Activated naive CD8-positive, alpha-beta T cell treated with anti-CD3 and anti-CD28 coated beads, Interleukin-2, amount 10 ng/mL, durations not matched to agents 7 days and 5 days (primary cell): ENCODE data around the gene S100A16. TPM values are rescaled to one million over a fixed set of nuclear protein-coding genes. Genes with fewer than 3 reads are reported as not detected.

Experiments used
- ATAC-seq: fragments of 150-1000 bp; cut with Tn5 transposase; one replicate; pipeline ENCODE4 v1.10.0; 2021; ENCODE audit warnings: low read depth, moderate library complexity
- POLR2A ChIA-PET: fragments of 350-600 bp; sonication (Branson Sonifier 250); formaldehyde crosslinking; loops from one replicate; lab custom pipeline; 2021; ENCODE audit warnings: antibody characterized with exemption; lab: Charles Lee
- DNase-seq: peaks from one replicate; pipeline ENCODE4 v3.0.0; 2021
- H3K27ac Mint-ChIP-seq: one replicate; pipeline ENCODE4 v1.8.0; 2022; ENCODE audit warnings: mild to moderate bottlenecking, mixed read lengths
- H3K27me3 Mint-ChIP-seq: one replicate; pipeline ENCODE4 v1.8.0; 2022; ENCODE audit warnings: mild to moderate bottlenecking, moderate library complexity, mixed read lengths
- H3K36me3 Mint-ChIP-seq: one replicate; pipeline ENCODE4 v1.8.0; 2021; ENCODE audit warnings: mild to moderate bottlenecking, mixed read lengths
- H3K4me1 Mint-ChIP-seq: one replicate; pipeline ENCODE4 v1.8.0; 2021; ENCODE audit warnings: mixed read lengths
- H3K4me3 Mint-ChIP-seq: one replicate; pipeline ENCODE4 v1.8.0; 2022; ENCODE audit warnings: mild to moderate bottlenecking, moderate library complexity, mixed read lengths
- H3K9me3 Mint-ChIP-seq: one replicate; pipeline ENCODE4 v1.8.0; 2021; ENCODE audit warnings: mixed read lengths
- total RNA-seq, 2 experiments: library from RNA; stranded (reverse); gene quantifications; one replicate each; pipeline ENCODE4 v1.2.3, GENCODE V29; 2021

The S100A16 gene
- total RNA-seq, 2 experiments from 2014 or later, result not detected

GRCh38 chr1:153624965-153625611 is 12.2 kb upstream of the S100A16 start:
- Mint-ChIP-seq H3K4me1 (peaks cover 4% of the 10 kb centered on the region), H3K27ac (no peak overlapping the region), H3K4me3 (no peak overlapping the region), H3K27me3 (no peaks in the 10 kb centered on the region), H3K36me3 (no peaks in the 10 kb centered on the region), H3K9me3 (no peaks in the 10 kb centered on the region)
- DNase-seq, result no peak
- no peak for ATAC-seq
- POLR2A ChIA-PET, result no interaction called here

DNA sequence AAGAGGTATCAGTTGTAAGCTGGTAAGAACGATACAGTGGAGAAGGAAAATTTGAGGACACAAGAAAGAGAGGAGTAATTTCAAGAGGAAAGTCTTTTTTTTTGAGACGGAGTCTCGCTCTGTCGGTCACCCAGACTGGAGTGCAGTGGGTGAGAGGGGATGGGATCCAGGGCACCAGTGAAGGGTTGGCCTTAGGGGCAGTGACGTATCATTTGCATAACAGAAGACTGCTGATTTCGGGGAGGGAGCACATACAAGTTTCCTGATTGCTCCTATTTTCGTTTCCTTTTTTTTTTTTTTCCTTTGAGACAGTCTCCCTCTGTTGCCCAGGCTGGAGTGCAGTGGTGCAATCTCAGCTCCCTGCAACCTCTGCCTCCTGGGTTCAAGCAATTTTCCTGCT is 10.2 kb upstream of the S100A16 start:
- POLR2A ChIA-PET, result no interaction called here
- Mint-ChIP-seq H3K4me3 (no peak overlapping the region), H3K27ac (no peak overlapping the region), H3K36me3 (no peaks in the 10 kb centered on the region), H3K9me3 (no peaks in the 10 kb centered on the region), H3K27me3 (no peaks in the 10 kb centered on the region), H3K4me1 (peaks cover 4% of the 10 kb centered on the region)
- no peak for DNase-seq
- ATAC-seq, result no peak

- POLR2A ChIA-PET, result interaction anchor here (1.4 kb wide), 1 partner anchor 15 kb away, joined by 3 read pairs; the partner anchor contains the start of gene CHTOP
- no peaks in the 10 kb centered on the region for H3K27me3 Mint-ChIP-seq
These were observed 6.2 kb upstream of the S100A16 start for GRCh38 chr1:153619171-153619570.

GRCh38 chr1:153617663-153618062 is 4.7 kb upstream of the S100A16 start:
- no peak for ATAC-seq

More at GRCh38 chr1:153619171-153619570, 6.2 kb upstream of the S100A16 start:
- no peak for ATAC-seq
- H3K36me3 Mint-ChIP-seq, result no peaks in the 10 kb centered on the region
- no peaks in the 10 kb centered on the region for H3K4me1 Mint-ChIP-seq
- no peaks in the 10 kb centered on the region for H3K9me3 Mint-ChIP-seq
- no peak for DNase-seq
- no peak overlapping the region for H3K27ac Mint-ChIP-seq
- H3K4me3 Mint-ChIP-seq, result no peak overlapping the region

DNA sequence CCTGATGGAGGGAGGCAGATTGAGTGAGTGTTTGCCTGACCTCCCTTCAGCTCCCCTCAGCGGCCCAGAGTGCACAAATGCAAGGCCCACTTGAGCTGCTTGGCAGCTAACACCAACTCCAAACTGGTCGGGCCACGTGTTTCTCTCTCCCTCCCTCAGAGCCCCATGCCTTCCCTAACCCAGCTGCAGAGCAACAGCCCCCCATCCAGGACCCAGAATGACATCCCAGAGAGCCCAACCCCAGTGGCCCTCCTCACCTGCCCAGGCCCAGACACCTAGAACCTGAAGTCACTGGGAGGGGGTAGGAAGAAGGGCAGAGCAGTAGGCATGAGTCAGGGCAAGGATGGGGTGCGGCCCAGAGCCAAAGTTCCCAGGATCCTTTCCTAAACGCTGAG is 4.0 kb upstream of the S100A16 start:
- POLR2A ChIA-PET, result no interaction called here
- no peak for DNase-seq
- Mint-ChIP-seq H3K9me3 (no peaks in the 10 kb centered on the region), H3K36me3 (no peaks in the 10 kb centered on the region), H3K4me1 (no peaks in the 10 kb centered on the region), H3K27me3 (peaks cover 2% of the 10 kb centered on the region), H3K27ac (no peak overlapping the region), H3K4me3 (no peak overlapping the region)
- no peak for ATAC-seq

More at GRCh38 chr1:153617663-153618062, 4.7 kb upstream of the S100A16 start:
- Mint-ChIP-seq H3K27me3 (no peaks in the 10 kb centered on the region), H3K9me3 (no peaks in the 10 kb centered on the region), H3K4me1 (no peaks in the 10 kb centered on the region), H3K36me3 (no peaks in the 10 kb centered on the region), H3K27ac (no peak overlapping the region), H3K4me3 (no peak overlapping the region)
- POLR2A ChIA-PET, result no interaction called here
- no peak for DNase-seq

DNA sequence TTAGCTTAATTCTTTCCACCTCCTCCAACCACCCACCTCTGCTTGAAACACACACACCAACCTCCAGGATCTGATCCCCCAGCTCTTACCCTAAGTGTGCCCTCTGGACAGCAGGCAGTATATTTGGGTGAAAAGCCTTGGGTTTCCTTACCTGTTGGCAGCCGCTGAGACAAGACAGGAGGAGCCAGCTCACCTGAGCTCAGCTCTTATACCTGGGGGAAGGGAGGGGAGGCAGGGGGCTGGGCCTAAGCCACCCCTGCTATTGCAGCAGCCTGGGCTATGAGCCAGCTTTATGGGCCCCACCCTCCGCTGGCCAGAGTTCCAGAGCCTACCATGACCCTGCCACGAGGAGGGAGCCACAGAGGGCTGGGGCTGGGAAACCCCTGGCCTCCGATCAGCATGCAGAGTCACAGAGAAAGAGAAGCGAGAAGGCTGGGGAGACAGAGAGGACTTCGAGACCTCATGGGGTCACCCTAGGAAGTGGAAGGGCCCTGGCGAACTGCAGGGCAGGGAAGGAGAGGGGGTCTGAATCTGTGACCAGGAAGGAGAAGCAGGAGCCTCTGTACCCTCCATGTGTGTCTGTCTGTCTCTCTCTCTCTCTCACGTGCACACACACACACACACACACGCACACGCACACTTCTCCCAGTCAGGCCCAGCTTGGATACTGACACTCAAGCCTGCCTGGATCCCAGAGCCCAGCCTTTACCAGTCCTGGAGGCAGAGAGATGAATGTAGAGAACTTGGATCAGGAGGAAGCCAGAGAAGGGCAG is 3.4 kb upstream of the S100A16 start, which contains the start of gene S100A14:
Gene S100A14, minus strand, starts transcription at position 182 of the 773 bp plus-strand sequence. CDS start 467 bp downstream, outside the sequence.
- ATAC-seq (no peak), DNase-seq (no peak)
- Mint-ChIP-seq H3K27ac (no peak within 1 kb of the TSS), H3K4me3 (no peak within 1 kb of the TSS), H3K4me1 (no peaks in the 10 kb centered on the region), H3K9me3 (no peaks in the 10 kb centered on the region), H3K27me3 (peaks cover 3% of the 10 kb centered on the region), H3K36me3 (no peaks in the 10 kb centered on the region)
- POLR2A ChIA-PET, result interaction anchor here (1.2 kb wide), 1 partner anchor 17 kb away, joined by 5 read pairs; the partner anchor contains the start of gene CHTOP

DNA sequence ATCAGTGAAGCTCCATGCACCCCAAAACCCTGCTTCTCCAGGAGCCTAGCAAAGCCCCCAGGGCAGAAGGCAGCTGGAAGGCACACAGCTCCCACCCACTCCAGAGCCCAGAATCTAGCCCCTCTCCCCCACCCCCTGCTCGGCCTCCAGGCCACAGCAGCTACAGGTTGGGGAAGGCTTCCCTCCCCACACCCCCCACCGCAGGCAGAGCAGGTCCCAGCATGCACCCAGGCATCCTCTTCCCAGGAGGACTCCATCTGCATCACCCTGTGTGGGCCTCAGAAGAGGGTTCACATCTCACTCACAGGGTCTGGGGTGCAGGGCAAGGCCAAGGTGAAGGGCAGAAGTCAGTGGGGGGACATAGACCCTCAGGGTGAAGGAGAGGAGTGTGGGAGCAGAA is 2.5 kb upstream of the S100A16 start:
- POLR2A ChIA-PET, result interaction anchor here (1.0 to 1.2 kb wide), 2 partner anchors 18 to 83 kb away, joined by 3 to 5 read pairs; partner anchors contain the start of gene CHTOP
- DNase-seq, result no peak
- no peak overlapping the region for H3K27ac Mint-ChIP-seq
- peaks cover 4% of the 10 kb centered on the region for H3K27me3 Mint-ChIP-seq
- H3K9me3 Mint-ChIP-seq, result no peaks in the 10 kb centered on the region
- no peak for ATAC-seq
- H3K36me3 Mint-ChIP-seq, result no peaks in the 10 kb centered on the region
- no peaks in the 10 kb centered on the region for H3K4me1 Mint-ChIP-seq
- H3K4me3 Mint-ChIP-seq, result no peak overlapping the region

GRCh38 chr1:153614906-153615305 is 2.0 kb upstream of the S100A16 start:
- no peak overlapping the region for H3K27ac Mint-ChIP-seq
- no peaks in the 10 kb centered on the region for H3K4me1 Mint-ChIP-seq
- peaks cover 4% of the 10 kb centered on the region for H3K27me3 Mint-ChIP-seq
- H3K9me3 Mint-ChIP-seq, result no peaks in the 10 kb centered on the region
- DNase-seq (no peak), ATAC-seq (no peak)
- no peaks in the 10 kb centered on the region for H3K36me3 Mint-ChIP-seq
- H3K4me3 Mint-ChIP-seq, result no peak overlapping the region
- POLR2A ChIA-PET, result interaction anchor here (1.0 kb wide), 1 partner anchor 82 kb away, joined by 3 read pairs; no protein-coding TSS in a partner anchor

DNA sequence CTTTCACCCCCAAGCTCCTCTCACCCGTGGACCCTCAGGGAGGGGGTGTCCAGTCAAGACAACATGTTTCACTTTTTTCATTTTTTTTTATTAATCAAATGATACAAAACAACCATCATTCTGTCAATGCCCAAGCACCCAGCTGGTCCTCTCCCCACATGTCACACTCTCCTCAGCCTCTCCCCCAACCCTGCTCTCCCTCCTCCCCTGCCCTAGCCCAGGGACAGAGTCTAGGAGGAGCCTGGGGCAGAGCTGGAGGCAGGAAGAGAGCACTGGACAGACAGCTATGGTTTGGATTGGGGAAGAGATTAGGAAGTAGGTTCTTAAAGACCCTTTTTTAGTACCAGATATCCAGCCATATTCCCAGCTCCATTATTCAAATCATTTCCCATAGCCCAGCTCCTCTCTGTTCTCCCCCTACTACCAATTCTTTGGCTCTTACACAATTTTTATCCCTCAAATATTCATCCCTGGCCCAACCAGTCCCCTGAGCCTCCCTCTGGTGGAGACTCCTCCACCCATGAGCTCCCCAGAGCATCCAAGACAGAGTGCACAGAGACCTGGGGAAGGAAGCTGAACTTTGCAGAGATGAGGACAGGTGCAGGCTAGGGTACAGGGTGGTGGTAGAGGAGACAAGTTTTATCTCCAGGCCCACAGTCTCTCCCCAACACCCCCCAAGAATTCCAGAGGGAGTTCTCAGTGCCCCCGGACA is 1.4 kb upstream of the S100A16 start:
- Mint-ChIP-seq H3K9me3 (no peaks in the 10 kb centered on the region), H3K27ac (no peak overlapping the region), H3K27me3 (peaks cover 4% of the 10 kb centered on the region), H3K4me3 (no peak overlapping the region), H3K36me3 (no peaks in the 10 kb centered on the region), H3K4me1 (no peaks in the 10 kb centered on the region)
- POLR2A ChIA-PET, result interaction anchor here (1.0 kb wide), 1 partner anchor 82 kb away, joined by 3 read pairs; no protein-coding TSS in a partner anchor
- no peak for DNase-seq
- no peak for ATAC-seq

DNA sequence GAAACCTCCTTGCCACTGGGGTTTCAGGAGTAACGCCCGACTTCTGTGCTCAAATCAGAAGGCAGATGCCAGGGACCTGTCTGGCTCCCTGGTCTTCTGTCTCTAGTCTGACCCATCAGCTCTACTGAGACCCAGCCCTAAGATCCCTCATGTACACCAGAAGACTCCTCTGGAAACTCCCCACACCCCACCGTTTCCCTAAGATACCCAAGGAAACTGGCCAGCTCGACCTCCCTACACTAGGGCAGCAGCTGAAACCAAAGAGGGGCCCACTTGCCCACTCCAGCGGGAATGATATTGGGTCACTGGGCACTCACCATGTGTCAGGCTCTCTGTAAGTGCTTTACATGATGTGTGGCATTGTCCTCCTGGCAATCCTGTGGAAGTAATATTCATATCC is 469 bp upstream of the S100A16 start:
- no peak overlapping the region for H3K4me3 Mint-ChIP-seq
- H3K4me1 Mint-ChIP-seq, result no peaks in the 10 kb centered on the region
- no peak overlapping the region for H3K27ac Mint-ChIP-seq
- POLR2A ChIA-PET, result interaction anchor here (2.0 kb wide), 1 partner anchor 21 kb away, joined by 7 read pairs; the partner anchor contains the start of gene CHTOP
- DNase-seq (no peak), ATAC-seq (no peak)
- no peaks in the 10 kb centered on the region for H3K36me3 Mint-ChIP-seq
- no peaks in the 10 kb centered on the region for H3K9me3 Mint-ChIP-seq
- H3K27me3 Mint-ChIP-seq, result peaks cover 4% of the 10 kb centered on the region

DNA sequence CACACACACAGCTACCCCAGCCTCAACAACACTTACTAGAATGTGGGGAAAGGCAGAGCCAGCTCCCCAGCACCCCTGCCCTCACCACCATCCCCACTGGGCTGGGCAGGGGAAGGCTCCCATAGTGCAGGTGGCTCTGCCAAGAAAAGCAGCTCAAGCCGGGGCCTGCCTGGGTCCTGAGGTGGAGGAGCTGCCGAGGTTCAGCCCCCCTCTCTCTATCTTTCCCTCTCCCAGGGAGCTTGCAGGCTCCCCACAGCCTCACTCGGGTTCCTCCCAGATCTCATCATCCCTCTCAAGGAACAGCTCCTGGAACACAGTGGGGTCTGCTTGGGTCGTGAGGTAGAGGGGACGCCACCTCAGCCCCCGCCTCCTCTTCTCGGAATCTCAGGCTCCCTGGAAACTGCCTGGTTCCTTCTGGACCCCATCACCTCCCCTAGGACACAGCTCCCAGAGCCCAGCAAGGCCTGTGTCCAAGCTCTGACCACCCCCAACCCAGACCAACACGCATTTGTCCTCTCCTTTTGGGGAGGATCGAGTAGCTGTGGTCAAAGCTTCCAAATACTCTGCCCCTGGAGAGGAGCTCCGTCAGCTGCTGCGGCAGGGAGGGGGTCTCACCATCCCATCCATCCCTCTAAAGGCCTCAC is 704 bp downstream of the S100A16 start:
- Mint-ChIP-seq H3K27ac (no peak overlapping the region), H3K4me1 (no peaks in the 10 kb centered on the region), H3K9me3 (no peaks in the 10 kb centered on the region), H3K4me3 (no peak overlapping the region), H3K36me3 (no peaks in the 10 kb centered on the region), H3K27me3 (peaks cover 4% of the 10 kb centered on the region)
- no peak for DNase-seq
- POLR2A ChIA-PET, result interaction anchor here (0.6 to 2.0 kb wide), 2 partner anchors 22 to 40 kb away, joined by 3 to 7 read pairs; partner anchors contain the start of gene CHTOP
- no peak for ATAC-seq

DNA sequence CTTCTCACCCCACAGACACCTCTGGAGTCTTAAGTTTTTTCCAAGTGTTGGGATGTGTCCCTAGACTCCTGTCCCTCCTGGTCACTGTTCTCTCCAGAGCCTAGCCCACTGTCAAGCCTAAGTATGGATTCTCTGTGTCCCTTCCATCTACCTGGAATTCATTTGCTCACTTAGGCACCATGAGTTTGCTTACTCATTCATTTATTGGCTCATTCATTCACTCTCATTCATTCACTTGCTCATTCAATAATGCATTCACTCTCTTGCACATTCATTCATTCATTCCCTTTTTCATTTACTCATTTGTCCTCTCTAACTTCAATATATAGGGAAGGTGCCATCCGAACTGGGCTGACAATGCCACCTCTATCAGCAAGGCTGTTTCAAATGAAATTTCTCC is 1.6 kb downstream of the S100A16 start:
- ATAC-seq, result no peak
- no peak for DNase-seq
- H3K4me1 Mint-ChIP-seq, result no peaks in the 10 kb centered on the region
- no peaks in the 10 kb centered on the region for H3K36me3 Mint-ChIP-seq
- no peaks in the 10 kb centered on the region for H3K9me3 Mint-ChIP-seq
- peaks cover 4% of the 10 kb centered on the region for H3K27me3 Mint-ChIP-seq
- no peak overlapping the region for H3K27ac Mint-ChIP-seq
- no peak overlapping the region for H3K4me3 Mint-ChIP-seq
- POLR2A ChIA-PET, result interaction anchor here (2.0 kb wide), 1 partner anchor 23 kb away, joined by 7 read pairs; the partner anchor contains the start of gene CHTOP
